Retinal pigment epithelial cell (primary cell): ENCODE results near the gene BSN.
A peak's percentile ranks its signal among the peaks of the same experiment; 100 is the strongest.

Experiments used
- DNase-seq: peaks from one replicate; pipeline ENCODE4 v3.0.0-alpha.2; 2010; ENCODE audit warnings: low read depth
- H3K4me3 ChIP-seq: 2 replicates; pipeline ENCODE4 v1.5.1; 2011; ENCODE audit warnings: mild to moderate bottlenecking, low read length, control low read depth, moderate library complexity
- TF ChIP-seq, protein P1 (sequence below): conservative IDR thresholded peaks from 2 replicates; pipeline ENCODE4 v1.5.1; 2011; ENCODE audit warnings: low read depth, low read length, control low read depth, inconsistent platforms

BSN gene, protein sequence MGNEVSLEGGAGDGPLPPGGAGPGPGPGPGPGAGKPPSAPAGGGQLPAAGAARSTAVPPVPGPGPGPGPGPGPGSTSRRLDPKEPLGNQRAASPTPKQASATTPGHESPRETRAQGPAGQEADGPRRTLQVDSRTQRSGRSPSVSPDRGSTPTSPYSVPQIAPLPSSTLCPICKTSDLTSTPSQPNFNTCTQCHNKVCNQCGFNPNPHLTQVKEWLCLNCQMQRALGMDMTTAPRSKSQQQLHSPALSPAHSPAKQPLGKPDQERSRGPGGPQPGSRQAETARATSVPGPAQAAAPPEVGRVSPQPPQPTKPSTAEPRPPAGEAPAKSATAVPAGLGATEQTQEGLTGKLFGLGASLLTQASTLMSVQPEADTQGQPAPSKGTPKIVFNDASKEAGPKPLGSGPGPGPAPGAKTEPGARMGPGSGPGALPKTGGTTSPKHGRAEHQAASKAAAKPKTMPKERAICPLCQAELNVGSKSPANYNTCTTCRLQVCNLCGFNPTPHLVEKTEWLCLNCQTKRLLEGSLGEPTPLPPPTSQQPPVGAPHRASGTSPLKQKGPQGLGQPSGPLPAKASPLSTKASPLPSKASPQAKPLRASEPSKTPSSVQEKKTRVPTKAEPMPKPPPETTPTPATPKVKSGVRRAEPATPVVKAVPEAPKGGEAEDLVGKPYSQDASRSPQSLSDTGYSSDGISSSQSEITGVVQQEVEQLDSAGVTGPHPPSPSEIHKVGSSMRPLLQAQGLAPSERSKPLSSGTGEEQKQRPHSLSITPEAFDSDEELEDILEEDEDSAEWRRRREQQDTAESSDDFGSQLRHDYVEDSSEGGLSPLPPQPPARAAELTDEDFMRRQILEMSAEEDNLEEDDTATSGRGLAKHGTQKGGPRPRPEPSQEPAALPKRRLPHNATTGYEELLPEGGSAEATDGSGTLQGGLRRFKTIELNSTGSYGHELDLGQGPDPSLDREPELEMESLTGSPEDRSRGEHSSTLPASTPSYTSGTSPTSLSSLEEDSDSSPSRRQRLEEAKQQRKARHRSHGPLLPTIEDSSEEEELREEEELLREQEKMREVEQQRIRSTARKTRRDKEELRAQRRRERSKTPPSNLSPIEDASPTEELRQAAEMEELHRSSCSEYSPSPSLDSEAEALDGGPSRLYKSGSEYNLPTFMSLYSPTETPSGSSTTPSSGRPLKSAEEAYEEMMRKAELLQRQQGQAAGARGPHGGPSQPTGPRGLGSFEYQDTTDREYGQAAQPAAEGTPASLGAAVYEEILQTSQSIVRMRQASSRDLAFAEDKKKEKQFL (N-terminal part only)

DNA sequence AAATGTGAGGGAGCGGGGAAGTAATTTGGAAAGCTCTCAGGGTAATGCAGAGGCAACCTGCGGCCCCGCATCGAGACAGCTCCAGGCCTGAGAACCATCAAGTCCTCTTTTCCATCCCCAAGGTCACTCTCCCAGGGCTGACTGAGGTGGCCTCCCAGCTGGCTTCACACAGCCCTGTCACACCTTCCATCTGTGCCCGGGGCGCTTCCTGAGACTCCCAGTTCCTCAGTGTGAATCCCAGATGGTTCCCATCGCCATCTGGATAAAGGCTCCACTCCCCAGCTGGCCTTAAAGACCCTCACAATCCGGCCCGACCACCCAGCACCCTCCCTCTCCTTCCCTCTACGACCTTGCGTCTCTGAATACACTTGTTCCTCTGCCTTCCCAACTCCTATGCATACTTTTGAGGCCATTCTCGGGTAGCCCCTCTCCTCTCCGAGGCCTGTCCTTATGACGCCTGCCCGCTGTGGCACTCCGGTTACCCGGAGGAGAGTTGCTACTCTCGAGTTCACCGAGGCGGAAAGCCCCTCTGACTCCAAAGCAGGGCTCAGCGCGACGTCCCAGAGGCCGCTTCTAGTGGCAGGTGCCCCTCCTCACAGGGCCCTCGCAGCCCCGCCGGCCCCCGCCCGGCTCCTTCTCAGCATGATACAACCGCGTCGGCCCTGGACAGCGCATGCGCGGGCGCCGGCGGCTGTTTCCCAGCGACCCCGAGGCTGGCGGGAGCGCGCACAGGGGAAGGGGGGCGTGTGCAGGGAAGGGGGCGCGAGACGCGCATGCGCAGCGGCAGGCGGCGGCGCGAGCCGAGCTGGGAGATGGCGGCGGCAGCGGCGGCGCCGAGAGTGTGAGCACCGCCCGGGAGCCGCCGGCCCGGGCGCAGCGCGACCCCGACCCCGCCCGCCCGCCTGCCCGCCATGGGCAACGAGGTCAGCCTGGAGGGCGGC lies at the start of gene BSN:
Gene BSN (plus strand): TSS at position 786 of the 941 bp plus-strand sequence. CDS start 126 bp downstream, at position 912.
- DNase-seq, result peak; percentile 40
- TF ChIP-seq, protein P1, sequence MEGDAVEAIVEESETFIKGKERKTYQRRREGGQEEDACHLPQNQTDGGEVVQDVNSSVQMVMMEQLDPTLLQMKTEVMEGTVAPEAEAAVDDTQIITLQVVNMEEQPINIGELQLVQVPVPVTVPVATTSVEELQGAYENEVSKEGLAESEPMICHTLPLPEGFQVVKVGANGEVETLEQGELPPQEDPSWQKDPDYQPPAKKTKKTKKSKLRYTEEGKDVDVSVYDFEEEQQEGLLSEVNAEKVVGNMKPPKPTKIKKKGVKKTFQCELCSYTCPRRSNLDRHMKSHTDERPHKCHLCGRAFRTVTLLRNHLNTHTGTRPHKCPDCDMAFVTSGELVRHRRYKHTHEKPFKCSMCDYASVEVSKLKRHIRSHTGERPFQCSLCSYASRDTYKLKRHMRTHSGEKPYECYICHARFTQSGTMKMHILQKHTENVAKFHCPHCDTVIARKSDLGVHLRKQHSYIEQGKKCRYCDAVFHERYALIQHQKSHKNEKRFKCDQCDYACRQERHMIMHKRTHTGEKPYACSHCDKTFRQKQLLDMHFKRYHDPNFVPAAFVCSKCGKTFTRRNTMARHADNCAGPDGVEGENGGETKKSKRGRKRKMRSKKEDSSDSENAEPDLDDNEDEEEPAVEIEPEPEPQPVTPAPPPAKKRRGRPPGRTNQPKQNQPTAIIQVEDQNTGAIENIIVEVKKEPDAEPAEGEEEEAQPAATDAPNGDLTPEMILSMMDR, result no peak
- H3K4me3 ChIP-seq, result peak within 1 kb of the TSS; percentile 70

DNA sequence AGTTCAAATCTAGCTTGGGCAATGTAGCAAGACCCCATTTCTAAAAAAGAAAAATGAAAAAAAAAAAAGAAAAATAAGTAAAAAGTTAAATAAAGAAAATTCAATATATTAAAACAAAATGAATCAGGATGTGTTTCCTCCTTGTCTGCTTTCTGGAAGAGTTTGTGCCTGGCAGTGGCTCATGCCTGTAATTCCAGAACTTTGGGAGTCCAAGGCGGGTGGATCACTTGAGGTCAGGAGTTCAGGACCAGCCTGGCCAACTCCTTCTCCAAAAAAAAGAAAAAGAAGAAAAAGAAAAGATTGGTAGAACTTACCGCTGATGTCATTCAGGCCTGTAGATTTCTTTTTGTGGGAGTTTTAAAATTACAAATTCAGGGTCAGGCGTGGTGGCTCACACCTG lies 47.4 kb upstream of the BSN start:
- TF ChIP-seq, protein P1, result no peak
- no peak for DNase-seq
- H3K4me3 ChIP-seq, result no peak overlapping the region

DNA sequence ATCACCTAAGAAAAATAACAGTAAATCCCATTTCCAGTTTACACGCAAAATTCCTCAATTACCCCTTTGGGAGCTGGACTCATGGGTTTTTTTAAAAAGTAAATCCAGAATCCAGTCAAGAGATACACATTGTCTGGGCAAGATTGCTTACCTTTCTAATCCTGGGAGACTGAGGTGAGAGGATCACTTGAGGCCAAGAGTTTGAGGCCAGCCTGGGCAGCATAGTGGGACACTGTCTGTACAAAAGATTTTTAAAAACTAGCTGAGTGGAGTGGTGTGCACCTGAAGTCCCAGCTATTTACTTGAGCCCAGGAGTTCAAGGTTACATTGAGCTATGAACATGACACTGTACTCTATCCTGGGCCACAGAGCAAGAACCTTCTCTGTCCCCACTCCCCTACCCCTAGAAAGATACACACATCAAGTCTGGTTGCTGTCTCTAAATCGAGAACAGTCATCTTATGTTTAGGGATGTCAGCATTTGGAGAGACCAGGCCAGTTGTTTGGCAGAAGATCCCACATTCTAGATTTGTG lies 45.2 kb upstream of the BSN start:
- no peak overlapping the region for H3K4me3 ChIP-seq
- TF ChIP-seq, protein P1, result no peak
- DNase-seq, result no peak

DNA sequence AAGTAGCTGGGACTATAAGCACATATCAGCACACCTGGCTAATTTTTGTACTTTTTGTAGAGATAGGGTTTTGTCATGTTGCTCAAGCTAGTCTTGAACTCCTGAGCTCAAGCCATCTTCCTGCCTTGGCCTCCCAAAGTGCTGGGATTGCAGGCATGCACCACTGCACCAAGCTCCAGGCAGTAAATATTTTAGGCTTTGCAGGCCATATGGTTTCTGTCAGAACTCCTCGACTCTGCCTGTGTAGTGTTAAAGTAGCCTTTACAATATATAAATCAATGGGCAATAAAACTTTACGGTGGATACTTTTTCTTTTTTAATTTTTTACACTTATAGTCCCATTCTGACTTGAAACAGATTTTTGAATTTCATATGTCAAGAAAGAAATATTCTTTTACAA lies 42.6 kb upstream of the BSN start:
- TF ChIP-seq, protein P1, result no peak
- DNase-seq, result no peak

DNA sequence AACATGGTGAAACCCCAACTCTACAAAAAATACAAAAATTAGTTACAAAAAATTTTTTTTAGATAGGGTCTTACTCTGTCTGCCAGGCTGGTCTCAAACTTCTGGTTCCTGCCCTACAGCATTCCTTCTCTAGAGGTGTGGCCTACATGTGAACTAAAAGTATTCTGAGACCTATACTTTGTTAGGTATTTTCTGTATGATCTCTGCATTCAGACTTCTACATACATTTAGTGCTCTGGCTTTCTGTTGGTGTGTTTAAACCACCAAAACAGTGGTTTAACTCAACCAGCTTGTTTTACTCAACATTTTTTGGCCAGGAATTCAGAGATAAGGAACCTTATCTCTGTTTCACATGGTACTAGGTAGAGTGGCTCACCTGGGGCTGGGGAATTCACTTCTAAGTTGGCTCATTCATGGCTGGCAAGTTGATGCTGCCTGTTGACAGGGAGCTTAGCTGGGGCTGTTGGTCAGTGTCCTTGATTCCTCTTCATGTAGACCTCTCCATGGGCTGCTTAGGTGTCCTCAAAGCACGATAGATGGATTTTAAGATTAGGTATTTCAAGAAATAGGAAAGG lies 41.4 kb upstream of the BSN start:
- TF ChIP-seq, protein P1, result no peak

More for the DNA sequence above, 42.6 kb upstream of the BSN start:
- H3K4me3 ChIP-seq, result no peak overlapping the region

More for the DNA sequence above, 41.4 kb upstream of the BSN start:
- H3K4me3 ChIP-seq, result no peak overlapping the region
- DNase-seq, result no peak
